ENCODE results near the gene FANCF. TPM values are rescaled to one million over a fixed set of nuclear protein-coding genes. Genes with fewer than 3 reads are reported as not detected.
"Not testable (repeated sequence)": the region's sequence is repeated elsewhere in the genome, so short reads cannot be mapped to it uniquely, and the experiment has no call there.

FANCF gene
- polyA plus RNA-seq, 3 donors = 1.1 to 3.9 (median 2.8) TPM

- Histone ChIP-seq H3K4me1 (ENCODE audit: control insufficient read depth in 1 of 2, insufficient read depth in 2 of 2, low read length in 2 of 2) (no peaks in the 10 kb centered on the region), H3K4me2 (replicated peaks; ENCODE audit: extremely low read depth, low read length, poor library complexity, severe bottlenecking) (no peak overlapping the region), H3K4me3 (replicated peaks in 1 of 3; ENCODE audit: low read depth in 2 of 3, low read length in 3 of 3) (no peak overlapping the region), H3K9me3 (replicated peaks in 1 of 2; ENCODE audit: control insufficient read depth in 1 of 2, insufficient read depth in 1 of 2, low read length in 2 of 2) (peaks cover 0 to 4% of the 10 kb centered on the region in 2 donors), H3K36me3 (replicated peaks in 1 of 2; ENCODE audit: control insufficient read depth in 1 of 2, insufficient read depth in 2 of 2, low read length in 2 of 2) (no peaks in the 10 kb centered on the region), H4K20me1 (ENCODE audit: insufficient read depth, low read length) (no peaks in the 10 kb centered on the region), H3K27ac (ENCODE audit: low read depth in 1 of 2, low read length in 2 of 2) (no peak overlapping the region), H3K9ac (ENCODE audit: insufficient read depth, low read length, poor library complexity, severe bottlenecking) (no peak overlapping the region), H2AFZ (ENCODE audit: insufficient read depth, low read depth, low read length, poor library complexity, severe bottlenecking) (no peak overlapping the region), H3K79me2 (ENCODE audit: insufficient read depth, low read length) (no peaks in the 10 kb centered on the region), H3K27me3 (ENCODE audit: control insufficient read depth in 2 of 2, insufficient read depth in 2 of 2, low read length in 2 of 2) (no peaks in the 10 kb centered on the region)
- H3K27ac Mint-ChIP-seq = no peak overlapping the region
- no peak overlapping the region for H3K4me3 Mint-ChIP-seq
- H3K4me1 Mint-ChIP-seq = peaks cover 8% of the 10 kb centered on the region
- no peak for DNase-seq
- peaks cover 5 to 13% (median 8%) of the 10 kb centered on the region in 7 donors for H3K9me3 Mint-ChIP-seq
- no peaks in the 10 kb centered on the region for H3K36me3 Mint-ChIP-seq
- intact Hi-C loops (cut with micrococcal nuclease) = no loop called here
- H3K27me3 Mint-ChIP-seq (ENCODE audit: low read depth in 3 of 3) = peaks cover 0 to 3% (median 1%) of the 10 kb centered on the region in 3 donors
- TF ChIP-seq CTCF (IDR thresholded peaks at IDR 0.05) = no peak
Observed at GRCh38 chr11:22656130-22656529, 30.5 kb upstream of the FANCF start.

- H3K36me3 ChIP-seq (replicated peaks in 1 of 2; ENCODE audit: control insufficient read depth in 1 of 2, insufficient read depth in 2 of 2, low read length in 2 of 2); H2AFZ ChIP-seq (ENCODE audit: insufficient read depth, low read depth, low read length, poor library complexity, severe bottlenecking); H3K27me3 Mint-ChIP-seq (ENCODE audit: low read depth in 3 of 3); H3K27me3 ChIP-seq (ENCODE audit: control insufficient read depth in 2 of 2, insufficient read depth in 2 of 2, low read length in 2 of 2); H3K4me1 ChIP-seq (ENCODE audit: control insufficient read depth in 1 of 2, insufficient read depth in 2 of 2, low read length in 2 of 2); H3K27ac Mint-ChIP-seq; H3K79me2 ChIP-seq (ENCODE audit: insufficient read depth, low read length); H3K4me1 Mint-ChIP-seq; H3K9ac ChIP-seq (ENCODE audit: insufficient read depth, low read length, poor library complexity, severe bottlenecking); H3K4me3 ChIP-seq (replicated peaks in 1 of 3; ENCODE audit: low read depth in 2 of 3, low read length in 3 of 3); H3K36me3 Mint-ChIP-seq; DNase-seq; H3K9me3 ChIP-seq (replicated peaks in 1 of 2; ENCODE audit: control insufficient read depth in 1 of 2, insufficient read depth in 1 of 2, low read length in 2 of 2); H3K4me3 Mint-ChIP-seq; H3K4me2 ChIP-seq (replicated peaks; ENCODE audit: extremely low read depth, low read length, poor library complexity, severe bottlenecking); intact Hi-C loops (cut with micrococcal nuclease); H3K27ac ChIP-seq (ENCODE audit: low read depth in 1 of 2, low read length in 2 of 2); H4K20me1 ChIP-seq (ENCODE audit: insufficient read depth, low read length): not testable (repeated sequence)
- 99% methylated on average over 12 of the region's 15 CpGs for WGBS (ENCODE audit: insufficient coverage)
- peaks cover 5 to 13% (median 9%) of the 10 kb centered on the region in 7 donors for H3K9me3 Mint-ChIP-seq
Observed at GRCh38 chr11:22652346-22652745, 26.7 kb upstream of the FANCF start.
